ENCODE results near the gene SYT9.

- no peak for TF ChIP-seq CTCF (IDR thresholded peaks at IDR 0.05)
- no peak for TF ChIP-seq POLR2A (IDR thresholded peaks at IDR 0.05)
Measured at GRCh38 chr11:7451520-7451919, 199.8 kb downstream of the SYT9 start.
